ENCODE results near the gene UHRF2. TPM values are rescaled to one million over a fixed set of nuclear protein-coding genes. Genes with fewer than 3 reads are reported as not detected.

Gene UHRF2
- total and polyA plus RNA-seq, 9 of the 15 experiments (the other 6 are each of a cell fraction or from before 2014, with no cell fraction given): 5.6 to 39.0 (median 20.1) TPM

GRCh38 chr9:6409811-6410210 lies 3.2 kb upstream of the UHRF2 start:
- no peaks in the 10 kb centered on the region for H3K36me3 ChIP-seq (ENCODE audit: control insufficient read depth, insufficient read depth, low read length)
- ChIA-PET CTCF (ENCODE audit: low intra/inter-chr PET ratio) (no interaction called here), POLR2A (no interaction called here)
- DNase-seq (ENCODE audit: extremely low read depth in 1 of 4, low spot score in 3 of 4) (no peak), FAIRE-seq (no peak), ATAC-seq (no peak)
- 34% methylated on average over 3 of the region's 3 CpGs for WGBS (ENCODE audit: insufficient coverage, low coverage, missing lambda C conversion rate)
- H3K79me2 ChIP-seq (ENCODE audit: control insufficient read depth, insufficient read depth, low read length): peaks cover 21% of the 10 kb centered on the region
- intact Hi-C loops (cut with micrococcal nuclease) (no loop called here), in situ Hi-C loops (cut with MboI) (no loop called here)
- no peak overlapping the region for H3K4me3 ChIP-seq
- H3K9me1 ChIP-seq (ENCODE audit: control insufficient read depth, insufficient read depth, low read length): no peaks in the 10 kb centered on the region
- no peak overlapping the region for H2AFZ ChIP-seq (ENCODE audit: low read depth, low read length)
- no peak overlapping the region for H3K9ac ChIP-seq (ENCODE audit: insufficient read depth in 1 of 2, low read depth in 2 of 2, low read length in 2 of 2)
- no TSS peak for BruUV-seq (replicated peaks)
- H4K20me1 ChIP-seq (replicated peaks; ENCODE audit: control insufficient read depth, insufficient read depth, low read length): peaks cover 4% of the 10 kb centered on the region; the same call in 1 of the 2 replicates
- peaks cover 5% of the 10 kb centered on the region; the same call in 1 of the 2 replicates for H3K9me3 ChIP-seq (replicated peaks; ENCODE audit: control insufficient read depth, insufficient read depth, low read depth, low read length)
- no peaks in the 10 kb centered on the region for H3K27me3 ChIP-seq (ENCODE audit: control insufficient read depth in 2 of 2, insufficient read depth in 2 of 2, low read length in 2 of 2)
- H3K4me1 ChIP-seq (replicated peaks in 1 of 2; ENCODE audit: control insufficient read depth in 2 of 2, insufficient read depth in 2 of 2, low read length in 2 of 2): peaks cover 4 to 16% of the 10 kb centered on the region in 2 experiments; a peak in 4 of 5 replicates
- no peak overlapping the region for H3K27ac ChIP-seq (ENCODE audit: extremely low read depth, low read depth, low read length)
- H3K4me2 ChIP-seq (ENCODE audit: insufficient read depth, low read length): no peak overlapping the region
- no peak for TF ChIP-seq STAG1 (CRISPR knock-in tag; IDR thresholded peaks at IDR 0.05; ENCODE audit: borderline replicate concordance)
- TF ChIP-seq ATF6 (CRISPR knock-in tag; IDR thresholded peaks at IDR 0.05): no peak
- TF ChIP-seq HDAC8 (tag; IDR thresholded peaks at IDR 0.05): no peak
- no peak for TF ChIP-seq THAP12 (CRISPR knock-in tag; IDR thresholded peaks at IDR 0.05)
- TF ChIP-seq ATF2 (CRISPR knock-in tag; IDR thresholded peaks at IDR 0.05): no peak
- no peak for TF ChIP-seq FIP1L1 (IDR thresholded peaks at IDR 0.05; ENCODE audit: low read depth, low read length, poor library complexity, severe bottlenecking)
- TF ChIP-seq RBBP5 (IDR thresholded peaks at IDR 0.05; ENCODE audit: borderline replicate concordance, insufficient read depth, low read length, poor library complexity, severe bottlenecking): no peak
- TF ChIP-seq SRSF3 (IDR thresholded peaks at IDR 0.05; ENCODE audit: insufficient read depth, low read length): no peak
- TF ChIP-seq MTA3 (IDR thresholded peaks at IDR 0.05; ENCODE audit: borderline replicate concordance): no peak
- TF ChIP-seq ZNF431 (CRISPR knock-in tag; IDR thresholded peaks at IDR 0.05): no peak
- no peak for TF ChIP-seq ZNF274 (IDR thresholded peaks at IDR 0.05; ENCODE audit: borderline replicate concordance, low read depth, low read length)
- TF ChIP-seq ZBTB34 (CRISPR knock-in tag; IDR thresholded peaks at IDR 0.05): no peak
- TF ChIP-seq ZKSCAN1 (IDR thresholded peaks at IDR 0.05; ENCODE audit: low read depth, low read length): no peak
- no peak for TF ChIP-seq ZNF253 (CRISPR knock-in tag; conservative IDR thresholded peaks at IDR 0.05)
- no peak for TF ChIP-seq NR2C2 (CRISPR knock-in tag; IDR thresholded peaks at IDR 0.05)
- TF ChIP-seq NR2C2 (tag; IDR thresholded peaks at IDR 0.05): no peak
